WERI-Rb-1 (cell line): ENCODE data around the gene SECISBP2.
"Not testable (repeated sequence)": the region's sequence is repeated elsewhere in the genome, so short reads cannot be mapped to it uniquely, and the experiment has no call there.

Experiments
- DNase-seq: peaks from one replicate; pipeline ENCODE4 v3.0.0-alpha.2; 2020
- H3K27ac ChIP-seq: fragments of 250-450 bp; sonication (Bioruptor Pico); 2 replicates; pipeline ENCODE4 v1.5.1; 2020; ENCODE audit warnings: mild to moderate bottlenecking, moderate library complexity
- H3K27me3 ChIP-seq: fragments of 250-450 bp; sonication (Bioruptor Pico); 2 replicates; pipeline ENCODE4 v1.5.1; 2021; ENCODE audit warnings: mild to moderate bottlenecking, low read depth, moderate library complexity; ENCODE audit not compliant: insufficient read depth, severe bottlenecking
- H3K36me3 ChIP-seq: fragments of 250-450 bp; sonication (Bioruptor Pico); 2 replicates; pipeline ENCODE4 v1.5.1; 2020; ENCODE audit warnings: mild to moderate bottlenecking, moderate library complexity
- H3K4me3 ChIP-seq: 2 replicates; pipeline ENCODE4 v1.5.1; 2011; ENCODE audit warnings: low read depth, mild to moderate bottlenecking, control low read depth, low read length
- H3K9me3 ChIP-seq: fragments of 250-450 bp; sonication (Bioruptor Pico); 2 replicates; pipeline ENCODE4 v1.5.1; 2021; ENCODE audit warnings: mild to moderate bottlenecking, moderate library complexity; ENCODE audit not compliant: severe bottlenecking
- TF ChIP-seq, protein P1 (sequence below): IDR thresholded peaks from 2 replicates; pipeline ENCODE4 v1.5.1; 2011; ENCODE audit warnings: low read depth, mild to moderate bottlenecking, control low read depth, inconsistent platforms, low read length

SECISBP2 gene

DNA sequence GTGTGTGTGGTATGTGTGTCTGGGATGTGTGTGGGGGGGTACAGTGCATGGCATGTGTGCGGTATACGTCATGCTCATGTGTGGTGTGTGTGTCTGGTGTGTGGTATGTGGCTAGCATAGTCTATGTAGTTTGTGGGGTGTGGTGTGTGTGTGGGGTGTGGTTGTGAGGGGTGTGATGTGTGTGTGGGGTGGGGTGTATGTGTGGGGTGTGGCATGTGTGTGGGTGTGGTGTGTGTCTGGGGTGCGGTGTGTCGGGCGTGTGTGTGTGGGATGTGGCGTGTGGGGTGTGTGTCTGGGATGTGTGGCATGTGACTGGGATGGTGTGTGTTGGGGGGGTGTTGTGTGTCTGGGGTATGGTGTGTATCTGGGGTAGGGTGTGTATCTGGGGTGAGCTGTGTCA is 52.3 kb downstream of the SECISBP2 start:
- Histone ChIP-seq H3K4me3 (no peak overlapping the region), H3K36me3 (no peaks in the 10 kb centered on the region), H3K27ac (no peak overlapping the region), H3K27me3 (no peaks in the 10 kb centered on the region), H3K9me3 (no peaks in the 10 kb centered on the region)
- TF ChIP-seq, protein P1, sequence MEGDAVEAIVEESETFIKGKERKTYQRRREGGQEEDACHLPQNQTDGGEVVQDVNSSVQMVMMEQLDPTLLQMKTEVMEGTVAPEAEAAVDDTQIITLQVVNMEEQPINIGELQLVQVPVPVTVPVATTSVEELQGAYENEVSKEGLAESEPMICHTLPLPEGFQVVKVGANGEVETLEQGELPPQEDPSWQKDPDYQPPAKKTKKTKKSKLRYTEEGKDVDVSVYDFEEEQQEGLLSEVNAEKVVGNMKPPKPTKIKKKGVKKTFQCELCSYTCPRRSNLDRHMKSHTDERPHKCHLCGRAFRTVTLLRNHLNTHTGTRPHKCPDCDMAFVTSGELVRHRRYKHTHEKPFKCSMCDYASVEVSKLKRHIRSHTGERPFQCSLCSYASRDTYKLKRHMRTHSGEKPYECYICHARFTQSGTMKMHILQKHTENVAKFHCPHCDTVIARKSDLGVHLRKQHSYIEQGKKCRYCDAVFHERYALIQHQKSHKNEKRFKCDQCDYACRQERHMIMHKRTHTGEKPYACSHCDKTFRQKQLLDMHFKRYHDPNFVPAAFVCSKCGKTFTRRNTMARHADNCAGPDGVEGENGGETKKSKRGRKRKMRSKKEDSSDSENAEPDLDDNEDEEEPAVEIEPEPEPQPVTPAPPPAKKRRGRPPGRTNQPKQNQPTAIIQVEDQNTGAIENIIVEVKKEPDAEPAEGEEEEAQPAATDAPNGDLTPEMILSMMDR: no peak
- DNase-seq: no peak

DNA sequence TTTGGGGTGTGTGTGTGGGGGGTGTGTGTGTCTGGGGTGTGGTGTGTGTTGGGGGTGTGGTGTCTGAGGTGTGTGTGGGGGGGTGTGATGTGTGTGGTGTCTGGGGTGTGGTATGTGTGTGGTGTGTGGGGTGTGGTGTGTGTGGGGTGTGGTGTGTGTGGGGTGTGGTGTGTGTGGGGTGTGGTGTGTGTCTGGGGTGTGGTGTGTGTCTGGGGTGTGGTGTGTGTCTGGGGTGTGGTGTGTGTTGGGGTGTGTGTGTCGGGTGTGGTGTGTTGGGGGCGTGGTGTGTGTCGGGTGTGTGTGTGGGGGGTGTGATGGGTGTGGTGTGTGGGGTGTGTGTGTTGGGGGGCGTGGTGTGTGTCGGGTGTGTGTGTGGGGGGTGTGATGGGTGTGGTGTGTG is 53.5 kb downstream of the SECISBP2 start:
- H3K27ac ChIP-seq, H3K27me3 ChIP-seq, H3K36me3 ChIP-seq, H3K9me3 ChIP-seq, DNase-seq, H3K4me3 ChIP-seq: not testable (repeated sequence)

DNA sequence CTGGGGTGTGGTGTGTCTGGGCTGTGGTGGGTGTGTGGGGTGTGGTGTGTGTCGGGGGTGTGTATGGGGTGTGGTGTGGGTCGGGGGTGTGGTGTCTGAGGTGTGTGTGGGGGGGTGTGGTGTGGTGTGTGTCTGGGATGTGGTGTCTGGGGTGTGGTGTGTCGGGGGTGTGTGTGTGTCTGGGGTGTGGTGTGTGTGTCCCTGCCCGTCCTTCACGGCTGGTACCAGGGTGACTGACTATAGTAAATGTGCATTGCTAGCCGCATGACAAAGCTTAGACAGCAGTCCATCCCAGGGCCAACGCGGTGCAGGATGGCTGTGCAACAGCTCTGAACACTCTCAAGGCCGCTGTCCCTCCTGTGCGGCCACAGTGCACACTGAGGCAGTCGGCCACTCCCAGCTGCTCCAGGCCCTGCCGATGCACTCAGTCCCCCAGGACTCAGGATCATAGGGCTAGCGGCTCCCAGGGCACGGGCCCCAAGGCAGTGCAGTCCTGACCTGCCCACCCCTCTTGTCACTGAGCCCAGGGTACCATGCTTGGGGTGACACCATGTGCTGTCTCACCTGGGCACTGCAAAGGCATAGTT is 54.0 kb downstream of the SECISBP2 start:
- Histone ChIP-seq H3K4me3 (no peak overlapping the region), H3K9me3 (no peaks in the 10 kb centered on the region), H3K27ac (no peak overlapping the region), H3K27me3 (no peaks in the 10 kb centered on the region), H3K36me3 (no peaks in the 10 kb centered on the region)
- DNase-seq: no peak
- TF ChIP-seq, protein P1: no peak

DNA sequence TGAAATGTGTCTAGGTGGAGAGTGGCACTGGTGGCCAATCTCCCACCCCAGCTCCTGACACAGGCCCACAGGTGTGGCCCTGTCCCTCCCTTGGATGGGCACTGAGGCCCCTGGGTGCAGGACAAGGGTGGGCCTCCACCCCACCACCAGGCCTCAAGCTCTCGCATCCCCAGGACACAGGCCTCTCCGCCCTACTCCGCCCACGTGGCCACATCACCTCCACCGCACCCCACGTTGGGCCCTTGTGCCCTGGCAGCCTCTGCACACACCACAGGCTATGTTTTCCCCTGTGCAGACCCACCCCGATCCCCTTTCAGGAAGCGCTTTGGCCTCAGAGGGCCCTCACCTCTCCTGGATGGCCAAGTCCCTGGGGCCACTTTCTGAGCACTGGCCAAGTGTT is 54.7 kb downstream of the SECISBP2 start:
- Histone ChIP-seq H3K36me3 (no peaks in the 10 kb centered on the region), H3K27ac (no peak overlapping the region), H3K4me3 (no peak overlapping the region), H3K27me3 (no peaks in the 10 kb centered on the region), H3K9me3 (no peaks in the 10 kb centered on the region)
- no peak for DNase-seq
- TF ChIP-seq, protein P1: no peak

DNA sequence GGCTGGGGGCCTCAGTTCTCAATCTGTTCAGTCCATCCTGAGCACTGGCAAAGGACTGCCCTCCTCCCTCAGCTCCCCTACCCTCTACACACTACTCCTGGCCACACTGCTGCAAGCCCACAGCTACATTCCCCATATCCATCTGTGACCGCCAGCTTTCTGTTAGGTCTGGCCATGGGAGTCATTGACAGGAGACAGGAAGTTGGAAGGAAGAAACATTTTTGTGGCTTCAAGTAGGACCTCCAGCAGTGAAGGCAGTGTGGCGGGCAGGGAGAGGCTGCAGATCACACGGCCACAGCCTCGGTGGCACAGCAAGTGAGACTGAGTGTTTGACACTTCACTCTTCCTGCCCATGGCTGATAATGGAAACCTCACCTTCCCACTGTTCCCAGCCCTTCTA is 55.9 kb downstream of the SECISBP2 start:
- no peaks in the 10 kb centered on the region for H3K9me3 ChIP-seq
- H3K27me3 ChIP-seq: no peaks in the 10 kb centered on the region
- DNase-seq: no peak
- TF ChIP-seq, protein P1: no peak
- H3K4me3 ChIP-seq: no peak overlapping the region
- H3K27ac ChIP-seq: no peak overlapping the region
- H3K36me3 ChIP-seq: peaks cover 1% of the 10 kb centered on the region

DNA sequence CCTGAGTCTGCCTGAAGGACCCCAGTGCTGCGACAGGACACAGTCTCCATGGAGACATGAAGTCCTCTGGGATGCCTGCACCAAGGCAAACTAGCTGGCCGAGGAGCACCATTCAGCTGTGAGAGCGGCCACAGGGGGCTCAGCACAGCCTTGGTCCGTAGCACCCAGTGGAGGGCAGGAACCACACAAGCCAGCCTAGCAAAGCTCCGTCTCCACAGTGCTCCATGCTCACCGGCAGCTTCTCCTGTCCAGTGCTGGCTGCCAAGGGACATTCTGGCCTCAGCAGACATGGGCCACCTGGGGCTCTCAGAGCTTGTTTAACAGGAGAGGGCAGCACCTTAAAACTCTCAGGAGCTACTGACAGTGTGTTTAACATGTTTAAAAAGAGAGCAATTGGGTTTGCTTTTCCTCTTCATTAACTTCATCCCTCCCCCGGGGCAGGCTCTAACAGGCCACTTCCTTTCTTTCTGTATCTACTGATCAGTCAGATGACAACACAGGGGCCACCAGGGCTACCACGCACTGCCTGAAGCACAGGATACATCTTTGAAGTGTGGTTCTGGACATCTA is 57.0 kb downstream of the SECISBP2 start:
- Histone ChIP-seq H3K36me3 (peaks cover 6% of the 10 kb centered on the region), H3K27ac (no peak overlapping the region), H3K9me3 (no peaks in the 10 kb centered on the region), H3K4me3 (no peak overlapping the region), H3K27me3 (no peaks in the 10 kb centered on the region)
- no peak for DNase-seq
- TF ChIP-seq, protein P1: no peak
